OCI-LY7 (cell line): Measurements from ENCODE around the gene C16orf86.

Experiments used
- CTCF ChIP-seq: fragments of 200-600 bp; sonication (generic); conservative IDR thresholded peaks from 2 replicates; pipeline ENCODE4 v1.5.1; 2014; ENCODE audit warnings: mild to moderate bottlenecking, antibody characterized with exemption, low read length, moderate library complexity, mixed read lengths
- EZH2phosphoT487 ChIP-seq: fragments of 200-600 bp; sonication (generic); IDR thresholded peaks from 2 replicates; pipeline ENCODE4 v1.6.1; 2018; ENCODE audit warnings: low read depth, borderline replicate concordance, mild to moderate bottlenecking, mixed run types, antibody characterized with exemption, low read length, moderate library complexity, mixed read lengths

DNA sequence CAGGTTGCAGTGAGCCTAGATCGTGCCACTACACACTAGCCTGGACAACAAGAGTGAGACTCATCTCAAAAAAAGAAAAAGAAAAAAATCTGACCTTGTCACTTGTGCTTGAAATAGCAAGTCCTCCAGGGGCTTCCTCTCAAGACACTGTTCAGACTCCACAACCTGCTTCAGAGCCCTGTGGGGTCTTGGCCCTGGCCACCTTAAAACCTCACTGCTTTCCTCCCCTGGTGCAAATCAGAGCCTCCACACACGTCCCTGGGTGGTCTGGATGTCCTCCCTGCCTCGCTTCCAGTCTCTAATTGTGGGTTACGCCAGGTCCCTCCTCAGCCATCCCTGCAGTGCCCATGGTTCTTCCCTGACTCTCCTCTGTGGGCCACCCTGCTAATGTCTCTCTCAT, 11.3 kb upstream of the C16orf86 start:
- TF ChIP-seq CTCF (no peak), EZH2phosphoT487 (no peak)
